NT2/D1 (cell line): ENCODE data around the gene CRTC1.

ENCODE experiments used
- DNase-seq: peaks from one replicate; pipeline ENCODE4 v3.0.0-alpha.2; 2011; ENCODE audit warnings: low read depth, low spot score
- H3K27me3 ChIP-seq: 2 replicates; pipeline ENCODE4 v1.6.0; 2011; ENCODE audit warnings: mild to moderate bottlenecking; ENCODE audit not compliant: insufficient read length, insufficient read depth
- H3K36me3 ChIP-seq: 2 replicates; pipeline ENCODE4 v1.6.1; 2011; ENCODE audit warnings: mild to moderate bottlenecking, low read length, mixed read lengths; ENCODE audit not compliant: insufficient read depth, insufficient read length
- H3K4me1 ChIP-seq: 2 replicates; pipeline ENCODE4 v1.5.1; 2011; ENCODE audit not compliant: insufficient read depth, insufficient read length
- H3K4me3 ChIP-seq: 2 replicates; pipeline ENCODE4 v1.5.1; 2011; ENCODE audit warnings: low read depth; ENCODE audit not compliant: insufficient read length
- H3K9ac ChIP-seq: 2 replicates; pipeline ENCODE4 v1.6.0; 2011; ENCODE audit warnings: low read depth; ENCODE audit not compliant: insufficient read length
- H3K9me3 ChIP-seq: 2 replicates; pipeline ENCODE4 v1.5.1; 2011; ENCODE audit warnings: mild to moderate bottlenecking, low read length; ENCODE audit not compliant: insufficient read depth
- SUZ12 ChIP-seq: IDR thresholded peaks from 2 replicates; pipeline ENCODE4 v1.6.1; 2011; ENCODE audit not compliant: insufficient read length, insufficient read depth; ENCODE audit errors: extremely low read depth
- YY1 ChIP-seq: IDR thresholded peaks from 2 replicates; pipeline ENCODE4 v1.6.1; 2011; ENCODE audit not compliant: insufficient read length, insufficient read depth
- ZNF274 ChIP-seq: IDR thresholded peaks from 2 replicates; pipeline ENCODE4 v1.6.1; 2011; ENCODE audit warnings: mild to moderate bottlenecking, low read depth, low read length

Gene CRTC1

GRCh38 chr19:18782559-18783225 lies 99.2 kb downstream of the CRTC1 start:
- DNase-seq = no peak

GRCh38 chr19:18783958-18784785 lies 100.7 kb downstream of the CRTC1 start:
- TF ChIP-seq SUZ12 (no peak), YY1 (no peak), ZNF274 (no peak)
- Histone ChIP-seq H3K9me3 (no peaks in the 10 kb centered on the region), H3K27me3 (peaks cover 84% of the 10 kb centered on the region), H3K4me3 (no peak overlapping the region), H3K36me3 (no peaks in the 10 kb centered on the region), H3K9ac (no peak overlapping the region), H3K4me1 (peaks cover 29% of the 10 kb centered on the region)
- DNase-seq = no peak

More at GRCh38 chr19:18782559-18783225, 99.2 kb downstream of the CRTC1 start:
- no peaks in the 10 kb centered on the region for H3K36me3 ChIP-seq
- no peak overlapping the region for H3K4me3 ChIP-seq
- H3K9me3 ChIP-seq = no peaks in the 10 kb centered on the region
- TF ChIP-seq SUZ12 (no peak), ZNF274 (no peak), YY1 (no peak)
- H3K27me3 ChIP-seq = peaks cover 78% of the 10 kb centered on the region
- peaks cover 21% of the 10 kb centered on the region for H3K4me1 ChIP-seq
- no peak overlapping the region for H3K9ac ChIP-seq

- no peaks in the 10 kb centered on the region for H3K36me3 ChIP-seq
- H3K4me3 ChIP-seq = no peak overlapping the region
- H3K27me3 ChIP-seq = peaks cover 84% of the 10 kb centered on the region
- H3K4me1 ChIP-seq = peaks cover 33% of the 10 kb centered on the region
- H3K9ac ChIP-seq = no peak overlapping the region
- no peak for DNase-seq
- no peak for TF ChIP-seq YY1
- H3K9me3 ChIP-seq = no peaks in the 10 kb centered on the region
Observed at GRCh38 chr19:18784786-18785120, 101.3 kb downstream of the CRTC1 start.

- Histone ChIP-seq H3K4me1 (peaks cover 36% of the 10 kb centered on the region), H3K9me3 (no peaks in the 10 kb centered on the region), H3K27me3 (peaks cover 85% of the 10 kb centered on the region), H3K36me3 (no peaks in the 10 kb centered on the region), H3K4me3 (peak overlapping the region; percentile 33), H3K9ac (peak overlapping the region; percentile 70)
- peak; percentile 72 for DNase-seq
- TF ChIP-seq ZNF274 (no peak), SUZ12 (no peak), YY1 (no peak)
Observed at GRCh38 chr19:18785179-18786124, 102.0 kb downstream of the CRTC1 start.

GRCh38 chr19:18788529-18789421 lies 105.3 kb downstream of the CRTC1 start:
- peak overlapping the region; percentile 37 for H3K4me3 ChIP-seq
- TF ChIP-seq ZNF274 (no peak), SUZ12 (peak; percentile 87)
- no peaks in the 10 kb centered on the region for H3K36me3 ChIP-seq
- H3K27me3 ChIP-seq = peaks cover 99% of the 10 kb centered on the region
- peak overlapping the region; percentile 70 for H3K9ac ChIP-seq
- no peak for DNase-seq
- H3K4me1 ChIP-seq = peaks cover 50% of the 10 kb centered on the region
- H3K9me3 ChIP-seq = no peaks in the 10 kb centered on the region

- no peak for DNase-seq
- H3K36me3 ChIP-seq = no peaks in the 10 kb centered on the region
- H3K9ac ChIP-seq = peak overlapping the region; percentile 24
- H3K4me1 ChIP-seq = peaks cover 50% of the 10 kb centered on the region
- H3K27me3 ChIP-seq = peaks cover 96% of the 10 kb centered on the region
- no peaks in the 10 kb centered on the region for H3K9me3 ChIP-seq
- no peak for TF ChIP-seq ZNF274
- TF ChIP-seq SUZ12 = no peak
- no peak for TF ChIP-seq YY1
- peak overlapping the region; percentile 31 for H3K4me3 ChIP-seq
Observed at GRCh38 chr19:18789422-18789869, 106.0 kb downstream of the CRTC1 start.
